HUES64 (cell line): ENCODE results near the gene OR2T1.
"Not testable (repeated sequence)": the region's sequence is repeated elsewhere in the genome, so short reads cannot be mapped to it uniquely, and the experiment has no call there.

Experiments used
- H3K27ac ChIP-seq: 2 replicates; pipeline ENCODE4 v1.7.0; 2013; ENCODE audit warnings: low read depth, low read length, inconsistent platforms
- H3K27me3 ChIP-seq: 2 replicates; pipeline ENCODE4 v1.6.1; 2013; ENCODE audit warnings: mild to moderate bottlenecking, low read length; ENCODE audit not compliant: insufficient read depth
- H3K36me3 ChIP-seq: 2 replicates; pipeline ENCODE4 v1.6.1; 2013; ENCODE audit warnings: mild to moderate bottlenecking, low read length; ENCODE audit not compliant: insufficient read depth
- H3K4me1 ChIP-seq: 2 replicates; pipeline ENCODE4 v1.6.1; 2013; ENCODE audit warnings: mild to moderate bottlenecking, low read length, moderate library complexity; ENCODE audit not compliant: insufficient read depth
- H3K4me3 ChIP-seq: 2 replicates; pipeline ENCODE4 v1.5.1; 2013; ENCODE audit warnings: mild to moderate bottlenecking, low read length, moderate library complexity
- H3K9ac ChIP-seq: 2 replicates; pipeline ENCODE4 v1.6.1; 2013; ENCODE audit warnings: mild to moderate bottlenecking, low read depth, low read length
- H3K9me3 ChIP-seq: 2 replicates; pipeline ENCODE4 v1.6.1; 2013; ENCODE audit warnings: low read depth, low read length; ENCODE audit not compliant: insufficient read depth
- WGBS: fragments of 150-250, 120-280 bp; methylation state at CpG from one replicate; pipeline ENCODE4 v1.1.7; 2013; ENCODE audit warnings: missing lambda C conversion rate; 5-methylcytosine and 5-hydroxymethylcytosine counted together

Gene OR2T1

DNA sequence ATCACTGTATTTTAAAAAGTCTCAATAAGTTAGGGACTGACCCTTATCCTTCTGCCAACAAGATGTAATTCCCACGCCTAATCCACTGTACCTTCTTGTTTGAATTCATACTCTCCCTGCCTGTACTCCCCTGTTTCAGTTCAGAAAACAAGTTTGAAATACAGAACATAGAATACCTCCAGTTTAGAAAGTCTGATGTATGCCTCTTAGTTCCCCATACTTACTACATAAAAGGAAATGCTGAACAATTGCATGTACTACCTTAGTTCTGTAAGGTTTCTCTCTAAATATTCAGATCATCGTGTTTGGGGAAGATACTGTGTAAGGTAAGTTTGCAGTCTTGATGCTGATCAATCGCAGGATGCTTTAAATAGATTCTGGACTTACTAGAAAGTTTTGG, 33.5 kb downstream of the OR2T1 start:
- H3K9ac ChIP-seq, H3K27ac ChIP-seq, H3K4me3 ChIP-seq, H3K4me1 ChIP-seq, H3K36me3 ChIP-seq, H3K27me3 ChIP-seq: not testable (repeated sequence)
- peaks cover 35% of the 10 kb centered on the region for H3K9me3 ChIP-seq
- 56% methylated on average over 3 of the region's 3 CpGs for WGBS

DNA sequence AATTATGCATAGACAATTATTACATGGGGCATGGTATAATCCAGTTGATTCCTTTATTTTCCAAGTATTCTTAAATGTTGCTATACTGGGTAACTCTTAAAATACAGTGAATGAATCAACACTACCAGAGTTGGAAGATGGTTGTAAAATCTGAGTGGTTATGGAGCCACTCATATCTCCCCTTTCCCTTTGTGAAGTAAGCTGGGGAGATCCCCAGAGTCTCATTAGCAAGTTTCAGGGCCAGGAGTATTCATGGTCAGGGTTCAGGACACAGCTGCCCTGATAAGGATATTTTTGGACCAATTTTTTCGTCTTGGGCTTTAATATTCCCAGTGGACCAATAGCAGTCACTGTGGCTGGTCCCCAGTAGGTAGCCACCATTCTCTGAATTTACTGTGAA, 35.8 kb downstream of the OR2T1 start:
- H3K9me3 ChIP-seq: peaks cover 36% of the 10 kb centered on the region
- not testable (repeated sequence) for H3K27ac ChIP-seq, H3K4me3 ChIP-seq, H3K36me3 ChIP-seq, H3K27me3 ChIP-seq, H3K4me1 ChIP-seq, H3K9ac ChIP-seq
- WGBS: 41% methylated on average over 1 of the region's 1 CpG

DNA sequence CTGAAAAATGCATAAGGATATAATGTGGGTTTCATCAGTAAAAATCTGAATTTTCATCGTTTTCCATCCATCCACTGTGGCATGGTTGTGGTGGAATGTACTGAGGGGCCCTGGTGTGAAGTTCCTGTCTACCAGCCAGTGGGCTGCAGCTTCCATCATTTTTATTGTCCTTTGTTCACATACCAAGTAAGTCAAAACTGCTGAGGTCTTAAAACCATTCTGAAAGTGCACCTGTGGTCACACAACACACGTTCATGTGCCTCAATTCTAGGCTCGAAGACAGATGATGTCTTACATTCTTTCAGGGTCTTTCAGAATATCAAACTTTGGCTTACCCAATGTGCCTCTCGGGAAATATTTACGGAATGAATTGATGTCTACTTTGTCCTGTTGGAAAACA, 36.4 kb downstream of the OR2T1 start:
- not testable (repeated sequence) for H3K4me3 ChIP-seq, H3K36me3 ChIP-seq, H3K27ac ChIP-seq, H3K9ac ChIP-seq, H3K4me1 ChIP-seq, H3K27me3 ChIP-seq
- H3K9me3 ChIP-seq: peaks cover 37% of the 10 kb centered on the region
- 61% methylated on average over 5 of the region's 5 CpGs for WGBS

DNA sequence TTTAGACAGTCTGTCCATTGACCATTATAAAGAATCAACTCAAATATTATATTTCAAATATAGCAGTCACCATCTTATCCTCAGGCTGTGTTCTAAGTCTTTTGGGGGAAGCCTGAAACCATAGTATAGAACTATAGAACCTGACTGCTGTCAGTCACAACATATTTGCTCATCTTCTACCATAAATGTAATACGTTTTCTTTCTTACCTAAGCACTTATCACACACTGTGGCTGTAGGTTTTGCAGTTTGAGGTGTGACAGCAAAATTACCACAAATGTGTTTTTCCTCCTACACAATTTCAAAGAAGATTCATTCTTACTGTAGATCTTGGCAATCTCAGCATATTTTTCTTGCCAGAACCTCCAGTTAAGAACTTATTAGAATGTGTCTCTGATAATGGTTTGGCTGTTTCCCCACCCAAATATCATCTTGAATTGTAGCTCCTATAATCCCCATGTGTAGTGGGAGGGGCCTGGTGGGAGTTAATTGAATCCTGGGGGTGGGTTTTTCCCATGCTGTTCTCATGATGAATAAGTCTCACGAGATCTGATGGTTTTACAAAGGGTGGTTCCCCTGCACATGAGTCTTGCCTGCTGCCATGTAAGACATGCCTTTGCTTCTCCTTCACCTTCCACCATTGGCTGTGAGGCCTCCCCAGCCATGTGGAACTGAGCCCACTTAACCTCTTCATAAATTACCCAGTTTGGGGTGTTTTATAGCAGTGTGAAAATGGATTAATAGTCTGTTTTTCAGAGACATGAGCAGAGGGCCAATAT, 39.8 kb downstream of the OR2T1 start:
- not testable (repeated sequence) for H3K27me3 ChIP-seq, H3K4me3 ChIP-seq, H3K36me3 ChIP-seq, H3K27ac ChIP-seq, H3K4me1 ChIP-seq, H3K9ac ChIP-seq
- H3K9me3 ChIP-seq: peaks cover 54% of the 10 kb centered on the region
- no CpG with 5 or more reads among the region's 2 CpGs for WGBS

DNA sequence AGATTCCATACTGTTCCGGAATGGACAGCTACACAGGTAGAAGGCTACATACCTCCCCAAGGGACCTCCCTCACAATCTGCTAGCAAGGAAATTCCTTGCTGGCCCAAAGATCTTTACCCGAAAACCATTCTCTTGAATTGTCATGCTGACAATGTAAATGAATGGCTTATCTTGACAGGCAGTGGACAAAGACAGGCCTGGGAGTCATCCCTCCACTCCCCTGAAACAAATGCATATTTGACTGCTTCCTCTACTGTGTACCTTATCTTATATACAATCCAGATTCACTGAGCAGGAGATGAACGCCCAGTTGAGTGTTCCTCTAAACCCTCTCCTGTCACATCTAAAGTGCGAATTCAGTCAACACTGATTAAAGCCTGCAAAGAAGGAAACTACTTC, 41.8 kb downstream of the OR2T1 start:
- H3K4me3 ChIP-seq, H3K9ac ChIP-seq, H3K27ac ChIP-seq, H3K27me3 ChIP-seq, H3K36me3 ChIP-seq, H3K4me1 ChIP-seq: not testable (repeated sequence)
- H3K9me3 ChIP-seq: peaks cover 50% of the 10 kb centered on the region
- 92% methylated on average over 4 of the region's 4 CpGs for WGBS

DNA sequence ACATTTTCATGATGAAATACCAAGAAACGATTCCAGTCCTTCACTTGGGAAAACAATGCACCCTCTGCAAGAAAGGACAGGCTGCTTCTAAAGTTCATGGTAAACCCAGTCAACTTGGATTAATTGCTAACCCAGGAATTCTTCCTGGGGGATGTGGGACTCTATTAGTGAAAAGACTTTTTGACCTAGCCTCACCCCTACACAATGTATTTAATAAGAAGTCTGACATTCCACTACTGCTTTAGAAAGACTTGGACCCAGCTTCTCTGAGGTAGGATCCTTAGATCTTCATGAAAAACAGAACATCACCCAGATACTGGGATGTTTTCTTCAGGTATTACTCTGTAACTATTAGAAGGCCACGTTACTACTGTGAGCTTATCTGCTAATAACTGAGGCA, 42.6 kb downstream of the OR2T1 start, which contains the start of gene OR2T2:
Gene OR2T2 (plus strand): TSS at position 239 of the 400 bp plus-strand sequence. CDS start 7,161 bp downstream, outside the sequence.
- H3K27ac ChIP-seq, H3K9ac ChIP-seq, H3K36me3 ChIP-seq, H3K4me1 ChIP-seq, H3K4me3 ChIP-seq, H3K27me3 ChIP-seq: not testable (repeated sequence)
- peaks cover 45% of the 10 kb centered on the region for H3K9me3 ChIP-seq
- no CpG with 5 or more reads among the region's 2 CpGs for WGBS

DNA sequence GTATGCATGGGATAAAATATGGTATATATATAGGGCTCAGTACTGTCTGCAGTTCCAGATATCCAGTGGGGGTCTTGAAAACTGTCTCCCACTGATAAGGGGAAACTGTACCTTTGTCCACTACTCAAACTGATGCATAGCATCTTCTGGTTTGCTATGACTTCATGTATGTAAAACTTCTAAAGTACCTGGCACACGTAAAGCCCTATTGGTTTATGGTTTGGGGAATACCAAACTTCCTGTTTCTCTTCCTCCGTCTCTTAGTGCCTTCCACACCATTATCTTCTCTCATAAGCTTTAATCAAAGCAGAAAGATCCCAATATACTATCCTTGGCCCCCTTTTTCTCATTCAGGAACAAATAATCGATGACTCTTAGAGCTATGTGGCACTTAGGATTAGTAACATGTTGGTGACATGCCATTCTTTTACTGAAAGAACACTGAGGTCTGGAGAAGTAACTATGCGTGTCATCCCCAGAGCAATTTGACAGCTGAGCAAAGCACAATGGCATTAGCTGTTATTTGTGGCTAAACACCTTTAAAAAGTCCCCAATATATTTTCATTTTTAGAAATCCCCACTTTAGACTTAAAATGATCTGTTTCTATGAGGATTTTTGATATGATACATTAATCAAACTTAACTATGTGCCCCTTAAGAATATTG, 45.7 kb downstream of the OR2T1 start:
- H3K4me3 ChIP-seq, H3K4me1 ChIP-seq, H3K27me3 ChIP-seq, H3K27ac ChIP-seq, H3K36me3 ChIP-seq, H3K9ac ChIP-seq: not testable (repeated sequence)
- WGBS: no CpG with 5 or more reads among the region's 4 CpGs
- H3K9me3 ChIP-seq: peaks cover 30% of the 10 kb centered on the region

DNA sequence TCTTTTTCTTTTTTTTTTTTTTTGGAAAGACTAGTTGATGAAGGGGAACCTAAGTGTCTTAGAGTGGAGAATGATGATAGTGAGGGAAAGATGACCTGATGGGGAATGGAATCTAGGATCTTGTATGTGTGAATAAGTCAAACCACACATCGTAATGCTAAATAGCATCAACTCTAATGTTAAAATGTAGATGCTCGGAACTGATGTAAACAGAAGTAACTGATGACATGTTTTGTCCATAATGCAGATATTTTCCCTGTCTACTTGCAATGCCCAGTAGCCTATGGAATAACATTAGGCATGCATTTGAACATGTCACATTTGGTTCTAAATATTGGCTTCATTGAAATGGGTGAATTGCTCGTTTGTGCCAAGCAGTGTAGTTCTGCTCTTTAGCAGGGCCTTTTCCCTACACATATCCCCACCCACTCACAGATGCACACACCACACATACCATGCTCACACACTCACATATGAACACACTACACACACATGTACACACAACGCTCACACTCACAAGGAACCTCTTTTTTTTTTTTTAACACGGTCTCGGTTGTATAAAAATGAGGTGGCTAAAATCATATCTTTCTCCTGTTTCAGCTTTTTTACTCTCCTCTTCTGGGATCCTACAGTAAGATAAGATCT, 47.1 kb downstream of the OR2T1 start:
- H3K27me3 ChIP-seq, H3K4me1 ChIP-seq, H3K4me3 ChIP-seq, H3K9ac ChIP-seq, H3K27ac ChIP-seq, H3K36me3 ChIP-seq: not testable (repeated sequence)
- peaks cover 18% of the 10 kb centered on the region for H3K9me3 ChIP-seq
- no CpG with 5 or more reads among the region's 6 CpGs for WGBS

DNA sequence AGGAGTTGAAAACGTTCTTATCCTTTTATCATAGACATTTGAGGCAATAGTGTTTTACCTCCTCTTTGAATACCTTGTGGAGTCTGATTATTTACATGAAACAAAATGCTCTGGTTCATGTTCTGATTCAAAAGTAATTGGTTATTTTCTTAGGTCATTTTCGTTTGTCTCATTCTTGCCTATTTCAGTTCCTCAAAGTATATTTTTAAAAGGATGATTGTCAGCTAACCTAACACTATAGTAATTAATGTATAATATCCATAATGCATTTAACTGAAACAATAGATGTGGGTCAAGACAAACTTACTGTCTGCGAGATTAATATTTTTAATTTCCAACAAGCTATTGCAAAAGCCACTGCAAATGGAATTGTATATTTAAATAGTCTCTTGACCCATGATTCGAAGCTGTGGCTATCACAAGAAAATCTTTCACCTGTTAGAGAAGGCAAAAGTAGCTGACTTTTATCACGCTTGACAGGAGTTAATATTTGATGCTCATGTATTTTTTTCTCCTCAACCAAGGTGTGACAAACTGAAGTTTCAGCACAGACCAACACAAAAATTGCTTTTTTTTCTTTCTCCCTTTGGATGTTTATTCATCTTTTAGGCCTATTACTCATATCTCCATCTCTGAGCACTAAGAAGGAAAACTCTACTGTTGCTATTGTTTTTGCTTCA, 47.8 kb downstream of the OR2T1 start:
- H3K36me3 ChIP-seq, H3K4me3 ChIP-seq, H3K9ac ChIP-seq, H3K4me1 ChIP-seq, H3K27me3 ChIP-seq, H3K27ac ChIP-seq: not testable (repeated sequence)
- H3K9me3 ChIP-seq: peaks cover 15% of the 10 kb centered on the region
- no CpG with 5 or more reads among the region's 5 CpGs for whole genome bisulfite sequencing

DNA sequence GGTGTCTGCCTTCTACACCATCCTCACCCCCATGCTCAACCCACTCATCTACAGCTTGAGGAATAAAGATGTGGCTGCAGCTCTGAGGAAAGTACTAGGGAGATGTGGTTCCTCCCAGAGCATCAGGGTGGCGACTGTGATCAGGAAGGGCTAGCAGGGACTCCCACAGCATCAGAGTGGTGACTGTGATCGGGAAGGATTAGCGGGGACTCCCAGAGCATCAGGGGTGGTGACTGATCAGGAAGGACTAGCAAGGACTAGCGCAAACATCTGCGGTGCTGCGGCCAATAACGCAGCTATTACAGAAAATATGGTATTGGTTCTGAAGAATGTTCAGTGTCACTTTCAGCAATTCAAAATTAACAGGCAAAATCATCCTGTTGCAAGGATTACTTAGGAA, 50.8 kb downstream of the OR2T1 start:
- 74% methylated on average over 7 of the region's 7 CpGs for WGBS

DNA sequence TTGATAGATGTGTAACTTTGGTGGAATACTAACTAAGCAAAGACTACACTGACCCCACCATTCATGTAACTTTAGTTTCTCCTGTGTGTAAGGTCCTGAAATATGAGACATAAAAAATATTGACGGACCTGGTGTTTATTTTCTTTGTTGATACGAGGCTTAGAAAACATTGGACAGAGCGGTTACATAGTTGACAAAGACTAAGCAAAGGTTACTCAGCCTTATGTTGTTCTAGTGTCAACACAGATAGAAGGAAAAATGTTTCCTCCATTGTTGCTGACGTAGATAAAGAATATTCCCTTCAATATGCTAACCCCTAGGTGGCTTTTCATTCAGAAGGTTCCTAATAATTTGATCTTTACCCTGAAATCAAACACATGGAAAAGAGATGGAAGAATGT, 52.2 kb downstream of the OR2T1 start:
- not testable (repeated sequence) for H3K9ac ChIP-seq, H3K36me3 ChIP-seq, H3K27ac ChIP-seq, H3K4me1 ChIP-seq, H3K4me3 ChIP-seq, H3K27me3 ChIP-seq
- peaks cover 25% of the 10 kb centered on the region for H3K9me3 ChIP-seq
- WGBS: no CpG with 5 or more reads among the region's 4 CpGs

More for the DNA sequence above, 50.8 kb downstream of the OR2T1 start:
- not testable (repeated sequence) for H3K36me3 ChIP-seq, H3K4me1 ChIP-seq, H3K27me3 ChIP-seq, H3K9ac ChIP-seq, H3K4me3 ChIP-seq, H3K27ac ChIP-seq
- peaks cover 12% of the 10 kb centered on the region for H3K9me3 ChIP-seq
